Trophoblast cell (in vitro differentiated cells and primary cell): ENCODE measurements around the gene VPS13D.
A peak's percentile ranks its signal among the peaks of the same experiment; 100 is the strongest.

Experiments used
- DNase-seq, 2 donors: peaks; one replicate each; pipeline ENCODE4 v3.0.0-alpha.2; 2016
- H2AFZ ChIP-seq: 2 replicates; pipeline ENCODE4 v1.6.1; 2013; ENCODE audit warnings: low read length, moderate library complexity, mild to moderate bottlenecking; ENCODE audit not compliant: insufficient read depth, poor library complexity
- H2AK5ac ChIP-seq: 2 replicates; pipeline ENCODE4 v1.6.1; 2013; ENCODE audit warnings: mild to moderate bottlenecking, low read length
- H2BK120ac ChIP-seq: 2 replicates; pipeline ENCODE4 v1.6.1; 2013; ENCODE audit warnings: low read length, mild to moderate bottlenecking, moderate library complexity; ENCODE audit not compliant: insufficient read depth, poor library complexity
- H2BK12ac ChIP-seq: 2 replicates; pipeline ENCODE4 v1.6.1; 2013; ENCODE audit warnings: mild to moderate bottlenecking, low read length, moderate library complexity
- H2BK5ac ChIP-seq: 2 replicates; pipeline ENCODE4 v1.6.1; 2013; ENCODE audit warnings: low read length, low read depth, moderate library complexity, mild to moderate bottlenecking; ENCODE audit not compliant: poor library complexity
- H3K14ac ChIP-seq: 2 replicates; pipeline ENCODE4 v1.6.1; 2013; ENCODE audit warnings: mild to moderate bottlenecking, low read length
- H3K18ac ChIP-seq: 2 replicates; pipeline ENCODE4 v1.6.1; 2013; ENCODE audit warnings: mild to moderate bottlenecking, low read length
- H3K23ac ChIP-seq: 2 replicates; pipeline ENCODE4 v1.6.1; 2013; ENCODE audit warnings: low read length
- H3K27ac ChIP-seq: 2 replicates; pipeline ENCODE4 v1.5.1; 2013; ENCODE audit warnings: low read depth, mild to moderate bottlenecking, inconsistent platforms, low read length, moderate library complexity
- H3K27me3 ChIP-seq: 2 replicates; pipeline ENCODE4 v1.6.1; 2013; ENCODE audit warnings: inconsistent platforms, mild to moderate bottlenecking, low read length, moderate library complexity; ENCODE audit not compliant: insufficient read depth
- H3K36me3 ChIP-seq, 2 experiments: 1 replicate in 1 of 2; 2 replicates in 1 of 2; pipeline ENCODE4 v1.6.1; 2013; ENCODE audit warnings: low read length in 2 of 2, mild to moderate bottlenecking in 2 of 2, moderate library complexity in 1 of 2; ENCODE audit not compliant: insufficient read depth in 2 of 2, control insufficient read depth in 1 of 2
- H3K4ac ChIP-seq: 2 replicates; pipeline ENCODE4 v1.6.1; 2013; ENCODE audit warnings: low read depth, mild to moderate bottlenecking, low read length, moderate library complexity
- H3K4me1 ChIP-seq, 2 experiments: 1 replicate in 1 of 2; 2 replicates in 1 of 2; pipeline ENCODE4 v1.6.1; 2013; ENCODE audit warnings: low read length in 2 of 2, mild to moderate bottlenecking in 2 of 2, moderate library complexity in 1 of 2; ENCODE audit not compliant: insufficient read depth in 2 of 2, control insufficient read depth in 1 of 2
- H3K4me2 ChIP-seq: 2 replicates; pipeline ENCODE4 v1.6.1; 2013; ENCODE audit warnings: inconsistent platforms, mild to moderate bottlenecking, low read length, moderate library complexity
- H3K4me3 ChIP-seq: 2 replicates; pipeline ENCODE4 v1.5.1; 2013; ENCODE audit warnings: mild to moderate bottlenecking, low read depth, low read length, inconsistent platforms
- H3K79me1 ChIP-seq: one replicate; pipeline ENCODE4 v1.6.1; 2013; ENCODE audit warnings: low read length
- H3K79me2 ChIP-seq: 2 replicates; pipeline ENCODE4 v1.6.1; 2013; ENCODE audit warnings: low read length, mild to moderate bottlenecking; ENCODE audit not compliant: control insufficient read depth, insufficient read depth, poor library complexity
- H3K9ac ChIP-seq: 2 replicates; pipeline ENCODE4 v1.6.1; 2013; ENCODE audit warnings: mild to moderate bottlenecking, low read length
- H3K9me3 ChIP-seq: 2 replicates; pipeline ENCODE4 v1.6.1; 2013; ENCODE audit warnings: low read depth, mild to moderate bottlenecking, control low read depth, inconsistent platforms, low read length; ENCODE audit not compliant: insufficient read depth
- H4K12ac ChIP-seq: 2 replicates; pipeline ENCODE4 v1.6.1; 2013; ENCODE audit warnings: low read depth, mild to moderate bottlenecking, low read length, moderate library complexity
- H4K8ac ChIP-seq: 2 replicates; pipeline ENCODE4 v1.6.1; 2013; ENCODE audit warnings: low read depth, mild to moderate bottlenecking, low read length, moderate library complexity
- H4K91ac ChIP-seq: one replicate; pipeline ENCODE4 v1.6.1; 2013; ENCODE audit warnings: low read depth, mild to moderate bottlenecking, low read length, moderate library complexity
- WGBS: extraction: QIAGEN DNeasy Blood & Tissue Kit; methylation state at CpG from one replicate; pipeline ENCODE4 v1.1.7; 2013; ENCODE audit warnings: missing lambda C conversion rate; ENCODE audit not compliant: insufficient read length, insufficient coverage; ENCODE audit errors: extremely low coverage; 5-methylcytosine and 5-hydroxymethylcytosine counted together

The VPS13D gene

DNA sequence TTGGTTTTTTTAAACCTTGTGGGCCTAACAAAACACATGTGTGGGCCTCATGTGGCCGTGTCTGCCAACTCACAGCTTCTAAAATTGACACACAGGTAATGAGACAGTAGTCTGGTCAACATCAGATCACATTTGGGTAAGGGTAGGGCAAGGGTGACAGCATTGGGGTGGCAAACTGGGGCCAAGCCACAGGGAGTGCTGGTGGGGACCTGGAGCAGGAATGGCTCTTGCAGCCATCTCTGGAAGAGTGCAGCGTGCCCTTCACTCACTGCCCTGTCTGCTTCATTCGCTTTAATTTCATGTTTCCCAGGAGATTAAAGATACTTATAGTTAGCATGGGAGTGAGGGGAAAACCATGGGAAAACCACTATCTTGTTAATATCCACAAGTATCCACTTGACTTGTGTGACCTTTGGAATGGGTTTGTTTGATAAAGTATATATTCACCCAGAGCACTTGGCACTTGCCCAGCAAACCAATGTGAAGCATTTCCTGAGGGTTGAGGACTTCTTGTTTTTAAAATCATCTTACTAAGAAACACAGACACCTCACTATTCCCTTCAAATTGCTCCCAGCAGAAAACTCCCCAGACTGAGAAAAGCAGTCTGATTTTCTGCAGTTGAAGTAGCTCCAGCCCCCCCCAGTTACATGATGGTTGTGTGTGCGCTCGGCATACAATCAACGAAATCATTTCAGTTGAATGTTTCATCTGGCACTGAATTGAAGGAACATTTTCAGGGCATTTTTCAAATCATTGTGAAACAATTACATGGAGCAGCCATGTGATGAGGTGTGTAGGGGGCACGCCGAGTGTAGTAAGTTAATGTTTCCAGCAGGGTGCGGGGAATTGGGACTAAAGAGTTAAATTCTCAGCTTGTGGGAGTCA lies 175.7 kb downstream of the VPS13D start:
- H2AK5ac ChIP-seq: no peak overlapping the region
- H3K23ac ChIP-seq: no peak overlapping the region
- no peaks in the 10 kb centered on the region for H3K79me2 ChIP-seq
- no peak overlapping the region for H3K4me2 ChIP-seq
- peak overlapping the region; percentile 33 for H2BK120ac ChIP-seq
- H3K9ac ChIP-seq: no peak overlapping the region
- no peaks in the 10 kb centered on the region for H3K79me1 ChIP-seq
- H3K18ac ChIP-seq: no peak overlapping the region
- no peak for DNase-seq
- no peak overlapping the region for H4K12ac ChIP-seq
- H3K4me3 ChIP-seq: no peak overlapping the region
- H2BK12ac ChIP-seq: peak overlapping the region; percentile 24
- WGBS: no CpG with 5 or more reads among the region's 9 CpGs
- H3K36me3 ChIP-seq: peaks cover 10 to 21% of the 10 kb centered on the region in 2 experiments
- H3K9me3 ChIP-seq: no peaks in the 10 kb centered on the region
- no peak overlapping the region for H4K91ac ChIP-seq
- no peak overlapping the region for H4K8ac ChIP-seq
- H2BK5ac ChIP-seq: no peak overlapping the region
- no peaks in the 10 kb centered on the region for H3K27me3 ChIP-seq
- no peak overlapping the region for H3K4ac ChIP-seq
- H3K4me1 ChIP-seq: peaks cover 2 to 3% of the 10 kb centered on the region in 2 experiments
- peak overlapping the region; percentile 30 for H2AFZ ChIP-seq
- H3K27ac ChIP-seq: no peak overlapping the region
- peak overlapping the region; percentile 67 for H3K14ac ChIP-seq

DNA sequence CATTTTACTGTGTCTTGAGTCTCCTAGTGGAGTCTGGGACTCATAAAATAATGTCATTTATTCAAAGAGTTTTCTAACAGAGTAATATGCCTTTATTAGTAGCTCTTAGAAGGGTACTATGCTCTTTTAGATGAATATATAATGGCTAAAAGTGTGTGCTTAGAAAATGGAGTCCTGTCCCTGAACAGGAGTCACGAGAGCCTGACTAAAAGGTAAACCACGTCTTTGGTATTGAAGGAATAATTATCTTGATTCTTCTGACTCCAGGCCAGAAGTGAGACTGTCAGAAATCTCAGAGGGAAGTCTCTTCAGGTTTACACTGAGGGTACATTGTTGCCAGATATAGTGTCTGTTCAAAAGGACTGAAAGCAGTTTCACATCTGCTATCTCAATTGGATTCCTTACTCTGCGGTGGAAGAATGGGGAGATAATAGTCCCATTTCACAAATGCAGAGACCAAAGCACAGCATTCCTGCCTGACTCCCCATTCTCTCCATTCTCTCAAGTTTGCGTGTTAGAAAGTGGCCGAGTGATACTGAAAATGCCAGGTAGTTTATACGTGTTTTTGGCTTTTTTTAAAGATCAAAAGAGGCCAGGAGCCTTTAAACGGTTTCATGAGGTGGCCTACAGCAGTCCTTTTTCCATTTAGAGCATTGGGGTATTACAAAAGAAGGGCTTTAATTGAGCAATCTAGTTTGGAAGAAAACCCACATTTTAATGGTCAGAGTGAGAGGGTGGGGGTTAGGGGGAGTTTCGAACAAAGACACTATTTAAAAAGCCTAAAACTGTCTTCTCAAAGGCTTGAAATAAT lies 176.6 kb downstream of the VPS13D start:
- Histone ChIP-seq H2BK120ac (no peak overlapping the region), H3K9ac (no peak overlapping the region), H2BK12ac (no peak overlapping the region)

GRCh38 chr1:12407050-12407961 lies 177.5 kb downstream of the VPS13D start:
- Histone ChIP-seq H2AK5ac (no peak overlapping the region), H3K79me1 (no peaks in the 10 kb centered on the region), H3K4ac (no peak overlapping the region), H3K36me3 (peaks cover 5 to 17% of the 10 kb centered on the region in 2 experiments), H2BK12ac (no peak overlapping the region), H2AFZ (no peak overlapping the region), H2BK5ac (no peak overlapping the region), H3K14ac (no peak overlapping the region), H3K4me3 (no peak overlapping the region), H4K91ac (no peak overlapping the region), H2BK120ac (no peak overlapping the region), H3K27me3 (no peaks in the 10 kb centered on the region), H3K9me3 (no peaks in the 10 kb centered on the region), H3K18ac (no peak overlapping the region), H3K27ac (no peak overlapping the region), H4K12ac (no peak overlapping the region), H4K8ac (no peak overlapping the region), H3K23ac (no peak overlapping the region), H3K4me2 (no peak overlapping the region), H3K9ac (no peak overlapping the region), H3K79me2 (no peaks in the 10 kb centered on the region), H3K4me1 (peaks cover 2 to 3% of the 10 kb centered on the region in 2 experiments)
- no CpG with 5 or more reads among the region's 8 CpGs for WGBS
- peak; percentile 18 to 49 for DNase-seq

More for the DNA sequence above, 176.6 kb downstream of the VPS13D start:
- Histone ChIP-seq H3K9me3 (no peaks in the 10 kb centered on the region), H3K36me3 (peaks cover 5 to 14% of the 10 kb centered on the region in 2 experiments), H4K91ac (no peak overlapping the region), H3K4me3 (no peak overlapping the region), H2AK5ac (no peak overlapping the region), H3K14ac (no peak overlapping the region), H3K4ac (no peak overlapping the region), H4K8ac (no peak overlapping the region), H3K4me1 (peaks cover 2 to 3% of the 10 kb centered on the region in 2 experiments), H3K23ac (no peak overlapping the region), H4K12ac (no peak overlapping the region), H3K79me2 (no peaks in the 10 kb centered on the region), H2BK5ac (no peak overlapping the region), H2AFZ (no peak overlapping the region), H3K4me2 (no peak overlapping the region), H3K27ac (no peak overlapping the region), H3K27me3 (no peaks in the 10 kb centered on the region), H3K79me1 (no peaks in the 10 kb centered on the region), H3K18ac (no peak overlapping the region)
- WGBS: no CpG with 5 or more reads among the region's 8 CpGs
- peak; percentile 54 to 86 for DNase-seq

DNA sequence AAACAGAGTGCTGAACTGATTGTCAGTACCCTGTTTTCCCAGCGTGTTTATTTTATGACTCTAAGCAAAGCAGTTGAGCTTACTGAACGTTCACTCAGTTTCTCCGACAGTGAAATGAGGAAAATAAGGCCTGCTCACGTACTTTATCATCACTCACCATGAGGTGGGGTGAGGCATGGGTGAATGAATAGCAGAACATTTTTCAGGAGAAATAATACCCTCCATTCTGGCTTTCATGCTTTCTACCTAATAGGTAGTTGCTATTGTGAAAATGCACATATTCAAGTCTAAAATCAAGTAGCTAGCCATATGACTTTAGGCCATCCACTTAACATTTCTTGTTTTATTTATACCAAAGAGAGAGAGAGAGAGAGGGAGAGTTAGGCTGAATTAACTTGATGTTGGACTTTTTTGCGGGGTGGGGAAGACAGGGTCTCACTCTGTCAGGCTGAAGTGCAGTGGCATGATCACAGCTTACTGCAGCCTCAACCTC lies 178.2 kb downstream of the VPS13D start:
- no peak overlapping the region for H3K18ac ChIP-seq
- no peaks in the 10 kb centered on the region for H3K79me1 ChIP-seq
- H3K23ac ChIP-seq: no peak overlapping the region
- no peak for DNase-seq
- H2BK5ac ChIP-seq: no peak overlapping the region
- no peak overlapping the region for H4K12ac ChIP-seq
- no CpG with 5 or more reads among the region's 5 CpGs for WGBS
- no peak overlapping the region for H2AFZ ChIP-seq
- H3K14ac ChIP-seq: no peak overlapping the region
- no peaks in the 10 kb centered on the region for H3K9me3 ChIP-seq
- H2AK5ac ChIP-seq: no peak overlapping the region
- H3K4ac ChIP-seq: no peak overlapping the region
- no peak overlapping the region for H3K27ac ChIP-seq
- no peak overlapping the region for H4K91ac ChIP-seq
- peaks cover 2 to 3% of the 10 kb centered on the region in 2 experiments for H3K4me1 ChIP-seq
- no peak overlapping the region for H3K4me2 ChIP-seq
- no peak overlapping the region for H3K9ac ChIP-seq
- no peak overlapping the region for H3K4me3 ChIP-seq
- peaks cover 5 to 14% of the 10 kb centered on the region in 2 experiments for H3K36me3 ChIP-seq
- no peak overlapping the region for H2BK120ac ChIP-seq
- no peak overlapping the region for H2BK12ac ChIP-seq
- H3K27me3 ChIP-seq: no peaks in the 10 kb centered on the region
- H3K79me2 ChIP-seq: no peaks in the 10 kb centered on the region
- H4K8ac ChIP-seq: no peak overlapping the region
